GM18526 (cell line): ENCODE data around the gene LAMC1.

Experiments
- POLR2A ChIP-seq: IDR thresholded peaks from 3 replicates; pipeline ENCODE4 v1.6.1; 2011; ENCODE audit not compliant: insufficient read length; ENCODE audit errors: extremely low read depth

Gene LAMC1

GRCh38 chr1:183100361-183100974 lies 77.2 kb downstream of the LAMC1 start:
- no peak for TF ChIP-seq POLR2A

DNA sequence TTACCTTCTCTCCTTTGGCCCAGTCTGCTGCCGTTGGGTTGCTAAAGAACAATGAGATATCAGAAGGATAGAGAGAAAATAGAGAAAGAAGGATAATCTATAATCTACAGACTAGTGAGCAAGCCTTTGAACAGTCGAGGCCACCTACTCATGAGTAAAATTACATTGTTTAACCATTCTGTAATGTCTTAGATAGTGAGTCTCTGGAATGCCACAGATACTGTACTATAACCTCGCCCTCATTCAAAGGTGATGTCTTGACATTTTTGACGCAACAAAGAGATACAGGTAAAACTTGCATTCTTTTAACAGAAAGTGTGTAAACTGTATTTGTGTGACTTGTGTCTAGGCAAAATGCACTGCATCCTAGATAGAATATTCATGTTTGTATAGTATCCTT lies 77.9 kb downstream of the LAMC1 start:
- TF ChIP-seq POLR2A = no peak

GRCh38 chr1:183101841-183102276 lies 78.6 kb downstream of the LAMC1 start:
- no peak for TF ChIP-seq POLR2A

- no peak for TF ChIP-seq POLR2A
Measured at GRCh38 chr1:183103147-183103546, 79.9 kb downstream of the LAMC1 start.

DNA sequence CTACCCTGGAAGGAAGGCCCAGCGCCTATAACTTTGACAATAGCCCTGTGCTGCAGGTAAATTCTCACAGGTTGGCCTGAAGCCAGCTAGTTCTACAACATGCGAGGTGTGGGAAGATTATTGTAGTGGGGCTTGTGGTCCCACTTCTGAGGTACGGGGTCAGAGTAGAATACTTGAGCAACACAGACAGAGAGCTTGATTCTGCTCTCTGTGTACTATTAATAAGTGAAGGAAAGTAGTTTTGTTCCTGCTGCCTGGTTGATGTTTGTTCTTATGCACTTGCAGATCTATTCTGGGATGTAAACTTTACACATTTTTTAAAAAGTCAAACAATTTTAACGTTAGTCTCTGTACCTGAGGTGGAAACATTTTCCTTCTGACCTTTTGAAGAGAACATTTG lies 80.4 kb downstream of the LAMC1 start:
- no peak for TF ChIP-seq POLR2A

DNA sequence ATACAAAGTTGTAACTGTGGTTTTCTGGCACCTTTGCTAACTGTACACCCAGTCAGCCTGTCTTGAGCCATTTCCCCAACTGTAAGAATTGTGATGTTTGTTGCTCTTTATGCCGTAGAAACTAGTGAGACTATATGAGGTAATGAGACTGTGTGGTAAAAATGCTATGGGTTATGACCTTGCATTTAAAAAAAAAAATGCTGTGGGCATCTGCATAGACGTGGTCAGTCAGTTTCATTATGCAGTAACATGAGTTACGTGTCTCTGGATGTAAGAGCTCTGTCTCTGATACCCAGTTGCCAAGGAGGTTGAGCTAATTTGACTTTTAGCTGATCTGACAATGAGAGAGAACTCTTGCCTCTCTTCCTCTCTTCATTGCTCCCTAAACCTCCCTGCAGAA lies 82.2 kb downstream of the LAMC1 start:
- TF ChIP-seq POLR2A = no peak

DNA sequence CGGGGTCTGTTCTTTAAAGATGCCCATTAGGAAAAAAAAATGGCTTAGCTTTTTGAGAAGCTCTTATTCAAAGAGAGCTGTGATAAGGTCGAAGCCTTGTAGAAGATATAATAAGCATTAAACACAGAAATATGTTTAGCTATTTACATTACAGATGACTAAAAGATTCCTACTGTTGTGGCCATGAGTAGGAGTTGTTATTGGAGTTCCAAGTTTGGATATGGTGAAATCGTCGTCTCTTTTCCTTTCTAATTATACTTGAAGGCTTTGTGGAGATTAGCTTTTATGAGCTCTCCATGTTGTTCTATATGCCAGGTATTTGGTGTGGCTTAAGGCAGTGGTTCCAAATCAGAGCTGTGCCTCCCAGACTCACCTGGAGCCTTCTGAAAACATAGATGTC lies 82.9 kb downstream of the LAMC1 start:
- no peak for TF ChIP-seq POLR2A

- no peak for TF ChIP-seq POLR2A
Measured at GRCh38 chr1:183106746-183107145, 83.5 kb downstream of the LAMC1 start.

DNA sequence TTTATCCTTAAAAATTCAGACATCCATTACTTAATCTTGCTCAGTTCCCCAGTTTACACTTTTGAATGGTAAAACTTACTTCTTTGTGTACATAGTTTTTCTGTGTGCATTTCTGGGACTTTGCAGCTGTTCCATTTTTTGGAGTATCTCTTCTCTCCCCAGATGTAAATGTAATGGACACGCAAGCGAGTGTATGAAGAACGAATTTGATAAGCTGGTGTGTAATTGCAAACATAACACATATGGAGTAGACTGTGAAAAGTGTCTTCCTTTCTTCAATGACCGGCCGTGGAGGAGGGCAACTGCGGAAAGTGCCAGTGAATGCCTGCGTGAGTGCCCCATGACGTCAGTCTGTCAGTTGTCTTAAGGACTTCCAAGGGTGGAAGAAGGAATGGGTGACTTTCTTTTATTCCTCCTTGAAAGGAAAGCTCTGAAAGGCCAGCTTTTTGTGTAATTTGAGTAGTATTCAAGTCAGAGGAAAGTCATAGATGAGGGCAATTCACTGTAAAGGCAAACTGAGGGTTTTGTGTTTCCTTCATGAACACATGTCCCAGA lies 87.2 kb downstream of the LAMC1 start:
- TF ChIP-seq POLR2A = no peak

DNA sequence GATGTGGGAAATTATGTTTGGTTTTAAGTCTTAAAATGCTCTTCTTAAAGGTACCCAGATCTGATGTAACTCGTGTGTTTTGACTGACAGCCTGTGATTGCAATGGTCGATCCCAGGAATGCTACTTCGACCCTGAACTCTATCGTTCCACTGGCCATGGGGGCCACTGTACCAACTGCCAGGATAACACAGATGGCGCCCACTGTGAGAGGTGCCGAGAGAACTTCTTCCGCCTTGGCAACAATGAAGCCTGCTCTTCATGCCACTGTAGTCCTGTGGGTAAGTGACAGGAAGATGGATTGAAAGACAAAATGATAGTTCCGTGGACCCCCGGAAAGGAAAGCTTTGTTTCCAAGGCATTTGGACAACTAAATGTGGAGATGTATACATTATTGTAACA lies 91.2 kb downstream of the LAMC1 start:
- TF ChIP-seq POLR2A = no peak

GRCh38 chr1:183116416-183116815 lies 93.2 kb downstream of the LAMC1 start:
- TF ChIP-seq POLR2A = no peak

GRCh38 chr1:183121609-183122008 lies 98.4 kb downstream of the LAMC1 start:
- no peak for TF ChIP-seq POLR2A

DNA sequence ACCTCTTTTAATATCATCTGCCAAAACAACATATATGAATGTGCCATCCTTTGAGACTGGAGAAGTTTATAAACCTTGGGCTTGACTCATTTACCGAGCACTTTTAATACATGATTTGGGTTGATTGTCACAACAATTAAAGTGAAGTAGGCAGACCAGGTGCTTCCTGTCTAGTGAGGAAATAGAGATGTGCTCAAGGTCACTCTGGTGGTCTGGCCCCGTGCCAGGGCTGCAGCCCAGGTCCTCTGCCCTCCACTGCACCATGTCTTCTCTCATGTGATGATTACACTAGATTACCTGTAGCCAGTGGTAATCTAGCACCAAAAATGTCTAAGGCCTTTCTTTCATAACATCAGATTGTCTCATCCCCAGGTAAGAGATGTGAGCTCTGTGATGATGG lies 101.0 kb downstream of the LAMC1 start:
- TF ChIP-seq POLR2A = no peak

DNA sequence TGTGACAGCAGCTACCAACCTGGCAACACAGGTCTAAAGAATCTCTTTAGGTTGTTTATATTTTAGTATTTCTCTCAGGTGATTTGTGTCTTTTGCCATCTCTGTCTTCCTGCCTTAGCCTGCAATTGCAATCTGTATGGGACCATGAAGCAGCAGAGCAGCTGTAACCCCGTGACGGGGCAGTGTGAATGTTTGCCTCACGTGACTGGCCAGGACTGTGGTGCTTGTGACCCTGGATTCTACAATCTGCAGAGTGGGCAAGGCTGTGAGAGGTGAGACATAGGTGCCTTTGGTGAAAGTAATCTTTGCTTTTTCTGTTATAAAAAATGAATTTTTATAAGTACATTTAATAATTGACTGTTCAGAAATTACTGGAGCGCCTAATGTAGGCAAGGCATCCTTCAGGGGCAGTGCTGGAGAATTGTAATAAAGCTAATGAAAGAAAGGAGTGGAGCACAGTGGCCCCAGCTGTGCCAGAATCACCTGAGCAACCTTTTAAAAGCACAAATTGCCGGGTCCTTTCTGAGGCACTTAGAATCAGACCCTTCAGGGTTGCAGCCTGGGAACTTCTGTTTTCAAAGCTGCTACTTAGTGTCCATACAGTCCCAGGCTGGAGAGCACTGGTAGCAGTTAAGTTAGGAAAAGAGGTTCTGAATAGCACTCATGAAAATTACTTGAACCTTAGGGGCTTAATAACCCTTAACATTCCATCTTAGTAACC lies 102.2 kb downstream of the LAMC1 start:
- TF ChIP-seq POLR2A = no peak

GRCh38 chr1:183126000-183126366 lies 102.8 kb downstream of the LAMC1 start:
- TF ChIP-seq POLR2A = no peak

- no peak for TF ChIP-seq POLR2A
Measured at GRCh38 chr1:183126528-183126927, 103.3 kb downstream of the LAMC1 start.
